SK-N-MC (cell line): ENCODE results near the gene ALG6.
"Not testable (repeated sequence)": the region's sequence is repeated elsewhere in the genome, so short reads cannot be mapped to it uniquely, and the experiment has no call there.

Experiments used
- DNase-seq: peaks from one replicate; pipeline ENCODE4 v3.0.0-alpha.2; 2011; ENCODE audit warnings: low read depth, low spot score
- H3K27ac ChIP-seq: fragments of 200-600 bp; sonication (generic); 2 replicates; pipeline ENCODE4 v1.5.1; 2016; ENCODE audit warnings: mixed run types
- H3K36me3 ChIP-seq: fragments of 200-600 bp; sonication (generic); 2 replicates; pipeline ENCODE4 v1.6.1; 2017; ENCODE audit warnings: antibody characterized with exemption, low read length, mixed read lengths; ENCODE audit not compliant: insufficient read depth
- H3K4me3 ChIP-seq: fragments of 200-600 bp; sonication (generic); 2 replicates; pipeline ENCODE4 v1.5.1; 2016
- H3K9ac ChIP-seq: fragments of 200-600 bp; sonication (generic); 2 replicates; pipeline ENCODE4 v1.8.0; 2017; ENCODE audit warnings: mixed run types, mixed read lengths; ENCODE audit not compliant: insufficient read length
- H3K9me3 ChIP-seq: fragments of 200-600 bp; sonication (generic); 2 replicates; pipeline ENCODE4 v1.6.1; 2017; ENCODE audit warnings: low read depth, mild to moderate bottlenecking, antibody characterized with exemption, low read length, moderate library complexity, mixed read lengths
- EZH2 ChIP-seq: fragments of 200-600 bp; sonication (generic); IDR thresholded peaks from one replicate; pipeline ENCODE4 v1.6.1; 2017; ENCODE audit warnings: antibody characterized with exemption
- FOXP2 ChIP-seq: optimal IDR thresholded peaks from 2 replicates; pipeline ENCODE3; 2011; ENCODE audit warnings: mild to moderate bottlenecking, moderate library complexity; ENCODE audit not compliant: insufficient read depth; ENCODE audit errors: extremely low read length, control extremely low read depth
- POLR2AphosphoS5 ChIP-seq: IDR thresholded peaks from 2 replicates; pipeline ENCODE4 v1.6.1; 2012; ENCODE audit warnings: mild to moderate bottlenecking, low read depth, low read length, borderline replicate concordance

The ALG6 gene

GRCh38 chr1:63450416-63450815, 83.0 kb downstream of the ALG6 start:
- Histone ChIP-seq H3K36me3 (no peaks in the 10 kb centered on the region; the same call in 1 of the 2 replicates), H3K9me3 (no peaks in the 10 kb centered on the region), H3K4me3 (peak overlapping the region; percentile 13; the same call in 1 of the 2 replicates), H3K27ac (peak overlapping the region; percentile 76), H3K9ac (peak overlapping the region; percentile 1)
- no peak for DNase-seq
- TF ChIP-seq FOXP2 (no peak), POLR2AphosphoS5 (no peak), EZH2 (no peak)

DNA sequence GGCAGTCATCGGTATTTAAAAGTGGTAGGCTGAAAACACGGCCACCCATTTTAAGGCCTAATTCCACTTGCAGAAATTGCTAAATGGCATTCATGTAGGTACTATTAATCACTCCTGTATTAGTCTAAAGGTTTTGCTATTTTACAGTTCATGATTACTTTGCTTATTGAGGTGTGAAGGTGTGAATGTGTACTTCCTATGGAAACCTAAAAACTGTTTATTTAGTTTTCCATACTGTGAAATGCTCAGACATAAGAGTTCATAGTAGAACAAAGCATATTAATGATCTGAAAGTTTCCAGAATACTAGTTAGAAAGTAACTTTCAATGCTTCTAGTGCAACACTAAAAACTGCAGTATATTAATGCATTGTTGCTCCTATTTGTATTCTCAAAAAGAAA, 85.8 kb downstream of the ALG6 start:
- Histone ChIP-seq H3K4me3 (no peak overlapping the region), H3K9ac (no peak overlapping the region), H3K36me3 (peaks cover 8% of the 10 kb centered on the region), H3K9me3 (no peaks in the 10 kb centered on the region), H3K27ac (no peak overlapping the region)
- DNase-seq, result no peak
- no peak for TF ChIP-seq FOXP2

- TF ChIP-seq POLR2AphosphoS5 (no peak), FOXP2 (no peak), EZH2 (no peak)
- peaks cover 8% of the 10 kb centered on the region for H3K36me3 ChIP-seq
- DNase-seq, result no peak
- no peak overlapping the region for H3K9ac ChIP-seq
- H3K9me3 ChIP-seq, result no peaks in the 10 kb centered on the region
- H3K27ac ChIP-seq, result peak overlapping the region; percentile 23; the same call in 1 of the 2 replicates
- H3K4me3 ChIP-seq, result no peak overlapping the region
Measured at GRCh38 chr1:63454269-63454668, 86.8 kb downstream of the ALG6 start.

DNA sequence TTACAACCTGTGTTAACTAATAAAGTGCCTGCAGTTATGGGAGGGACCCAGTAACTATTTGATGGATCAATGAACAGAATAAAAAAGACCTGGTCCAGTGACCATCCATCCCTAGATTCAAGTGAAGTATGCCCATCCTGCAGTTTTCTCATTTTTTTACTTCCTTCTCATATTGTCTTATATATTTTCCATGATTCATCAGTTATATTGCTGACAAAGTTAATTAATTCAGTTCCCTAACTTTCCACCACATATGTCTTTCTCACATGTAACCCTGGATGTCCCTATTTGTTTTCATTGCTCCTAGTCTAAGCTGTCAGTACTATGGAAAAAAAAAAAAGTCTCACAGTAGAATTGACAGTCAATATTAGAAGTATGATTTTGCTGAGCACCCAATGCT, 91.3 kb downstream of the ALG6 start:
- Histone ChIP-seq H3K9ac (no peak overlapping the region), H3K4me3 (no peak overlapping the region), H3K36me3 (peaks cover 37% of the 10 kb centered on the region), H3K27ac (no peak overlapping the region), H3K9me3 (peaks cover 14% of the 10 kb centered on the region)
- DNase-seq, result no peak
- TF ChIP-seq EZH2 (no peak), POLR2AphosphoS5 (no peak), FOXP2 (no peak)

GRCh38 chr1:63461661-63462230, 94.3 kb downstream of the ALG6 start:
- no peak overlapping the region for H3K4me3 ChIP-seq
- H3K9ac ChIP-seq, result no peak overlapping the region
- no peak for DNase-seq
- peaks cover 37% of the 10 kb centered on the region for H3K36me3 ChIP-seq
- no peak overlapping the region for H3K27ac ChIP-seq
- H3K9me3 ChIP-seq, result peaks cover 14% of the 10 kb centered on the region
- TF ChIP-seq FOXP2 (no peak), POLR2AphosphoS5 (no peak), EZH2 (no peak)

- H3K9me3 ChIP-seq, result peaks cover 14% of the 10 kb centered on the region
- DNase-seq, result no peak
- H3K9ac ChIP-seq, result no peak overlapping the region
- peaks cover 29% of the 10 kb centered on the region for H3K36me3 ChIP-seq
- H3K4me3 ChIP-seq, result no peak overlapping the region
- TF ChIP-seq POLR2AphosphoS5 (no peak), EZH2 (no peak), FOXP2 (no peak)
- H3K27ac ChIP-seq, result no peak overlapping the region
Measured at GRCh38 chr1:63463248-63463647, 95.8 kb downstream of the ALG6 start.

GRCh38 chr1:63466181-63466580, 98.8 kb downstream of the ALG6 start:
- no peak for DNase-seq
- peaks cover 12% of the 10 kb centered on the region for H3K9me3 ChIP-seq
- peaks cover 29% of the 10 kb centered on the region for H3K36me3 ChIP-seq
- H3K27ac ChIP-seq, result no peak overlapping the region
- no peak overlapping the region for H3K9ac ChIP-seq
- TF ChIP-seq EZH2, result no peak
- no peak for TF ChIP-seq POLR2AphosphoS5
- TF ChIP-seq FOXP2, result no peak
- H3K4me3 ChIP-seq, result no peak overlapping the region

DNA sequence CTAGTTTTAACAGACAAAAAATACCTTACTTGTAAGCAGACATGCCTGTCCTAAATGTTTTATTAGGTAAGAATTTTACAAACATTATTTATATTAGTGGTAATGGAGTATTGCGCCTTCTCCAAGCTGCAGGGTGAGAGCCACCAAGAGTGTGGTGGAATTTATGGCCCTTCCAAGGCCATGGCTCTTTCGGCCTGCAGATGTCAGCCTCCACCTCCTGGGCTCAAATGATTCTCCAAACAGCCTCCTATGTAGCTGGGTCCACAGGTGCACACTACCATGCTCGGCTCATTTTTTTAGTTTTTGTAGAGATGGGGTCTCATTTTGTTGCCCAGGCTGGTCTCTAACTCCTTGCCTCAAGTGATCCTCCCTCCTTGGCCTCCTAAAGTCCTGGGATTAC, 99.3 kb downstream of the ALG6 start:
- Histone ChIP-seq H3K9me3 (peaks cover 7% of the 10 kb centered on the region), H3K36me3 (peaks cover 23% of the 10 kb centered on the region), H3K27ac (no peak overlapping the region), H3K4me3 (no peak overlapping the region), H3K9ac (no peak overlapping the region)
- TF ChIP-seq EZH2, result no peak
- no peak for TF ChIP-seq FOXP2
- no peak for TF ChIP-seq POLR2AphosphoS5
- no peak for DNase-seq

GRCh38 chr1:63468683-63469082, 101.3 kb downstream of the ALG6 start:
- not testable (repeated sequence) for H3K27ac ChIP-seq, H3K9me3 ChIP-seq, H3K36me3 ChIP-seq, H3K4me3 ChIP-seq, DNase-seq, H3K9ac ChIP-seq
